Neutrophil (primary cell): ENCODE measurements around the gene NUDT16L1.

ENCODE experiments used
- H3K27ac ChIP-seq: fragments of 200-600 bp; sonication (generic); 2 replicates; pipeline ENCODE4 v1.5.1; 2016; ENCODE audit warnings: mild to moderate bottlenecking, moderate library complexity
- H3K27me3 ChIP-seq: fragments of 200-600 bp; sonication (generic); 2 replicates; pipeline ENCODE4 v1.6.0; 2016; ENCODE audit warnings: mild to moderate bottlenecking
- H3K36me3 ChIP-seq: fragments of 200-600 bp; sonication (generic); 2 replicates; pipeline ENCODE4 v1.5.1; 2017
- H3K4me1 ChIP-seq, 2 experiments: fragments of 200-600 bp in 1 of 2; sonication (generic) in 1 of 2; 1 replicate in 1 of 2; 2 replicates in 1 of 2; pipeline versions ENCODE4 v1.5.1 to v1.6.1; 2013 to 2016; ENCODE audit warnings: low read depth in 1 of 2, low read length in 1 of 2, mild to moderate bottlenecking in 1 of 2, moderate library complexity in 1 of 2; ENCODE audit not compliant: control insufficient read depth in 1 of 2, insufficient read depth in 1 of 2
- H3K4me3 ChIP-seq, 2 experiments: fragments of 200-600 bp in 1 of 2; sonication (generic) in 1 of 2; 1 replicate in 1 of 2; 2 replicates in 1 of 2; pipeline ENCODE4 v1.5.1; 2013 to 2016; ENCODE audit warnings: low read depth in 1 of 2, low read length in 1 of 2, mild to moderate bottlenecking in 1 of 2, moderate library complexity in 1 of 2
- H3K9me3 ChIP-seq: fragments of 200-600 bp; sonication (generic); 2 replicates; pipeline ENCODE4 v1.5.1; 2016
- TF ChIP-seq, protein P1 (sequence below): fragments of 200-600 bp; sonication (generic); IDR thresholded peaks from 2 replicates; pipeline ENCODE4 v1.5.1; 2016; ENCODE audit warnings: antibody characterized with exemption

The NUDT16L1 gene

DNA sequence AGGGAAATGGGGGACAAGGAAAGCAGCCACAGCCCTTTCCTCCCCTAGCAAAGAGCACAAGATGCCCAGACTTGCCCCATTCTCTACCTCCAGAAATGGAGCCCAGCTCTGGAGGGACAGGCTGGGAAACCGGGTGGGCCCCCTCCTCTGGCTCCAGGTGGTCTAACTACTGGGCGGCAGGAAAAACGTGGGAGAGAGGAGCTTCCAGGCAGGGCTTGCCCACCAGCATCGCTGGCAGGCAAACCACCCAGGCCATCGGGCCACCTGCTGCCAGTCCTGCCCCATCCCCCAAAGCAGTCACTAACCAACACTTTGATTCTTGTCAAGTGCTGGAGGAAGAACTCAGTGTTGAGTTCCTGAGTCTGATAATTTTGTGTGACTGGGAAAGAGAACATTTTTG is 25.1 kb downstream of the NUDT16L1 start:
- no peak overlapping the region for H3K27ac ChIP-seq
- TF ChIP-seq, protein P1, sequence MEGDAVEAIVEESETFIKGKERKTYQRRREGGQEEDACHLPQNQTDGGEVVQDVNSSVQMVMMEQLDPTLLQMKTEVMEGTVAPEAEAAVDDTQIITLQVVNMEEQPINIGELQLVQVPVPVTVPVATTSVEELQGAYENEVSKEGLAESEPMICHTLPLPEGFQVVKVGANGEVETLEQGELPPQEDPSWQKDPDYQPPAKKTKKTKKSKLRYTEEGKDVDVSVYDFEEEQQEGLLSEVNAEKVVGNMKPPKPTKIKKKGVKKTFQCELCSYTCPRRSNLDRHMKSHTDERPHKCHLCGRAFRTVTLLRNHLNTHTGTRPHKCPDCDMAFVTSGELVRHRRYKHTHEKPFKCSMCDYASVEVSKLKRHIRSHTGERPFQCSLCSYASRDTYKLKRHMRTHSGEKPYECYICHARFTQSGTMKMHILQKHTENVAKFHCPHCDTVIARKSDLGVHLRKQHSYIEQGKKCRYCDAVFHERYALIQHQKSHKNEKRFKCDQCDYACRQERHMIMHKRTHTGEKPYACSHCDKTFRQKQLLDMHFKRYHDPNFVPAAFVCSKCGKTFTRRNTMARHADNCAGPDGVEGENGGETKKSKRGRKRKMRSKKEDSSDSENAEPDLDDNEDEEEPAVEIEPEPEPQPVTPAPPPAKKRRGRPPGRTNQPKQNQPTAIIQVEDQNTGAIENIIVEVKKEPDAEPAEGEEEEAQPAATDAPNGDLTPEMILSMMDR, result no peak
- H3K27me3 ChIP-seq, result no peaks in the 10 kb centered on the region
- H3K4me1 ChIP-seq, result no peaks in the 10 kb centered on the region
- H3K4me3 ChIP-seq, result no peak overlapping the region
- H3K9me3 ChIP-seq, result no peaks in the 10 kb centered on the region
- peaks cover 7% of the 10 kb centered on the region for H3K36me3 ChIP-seq

DNA sequence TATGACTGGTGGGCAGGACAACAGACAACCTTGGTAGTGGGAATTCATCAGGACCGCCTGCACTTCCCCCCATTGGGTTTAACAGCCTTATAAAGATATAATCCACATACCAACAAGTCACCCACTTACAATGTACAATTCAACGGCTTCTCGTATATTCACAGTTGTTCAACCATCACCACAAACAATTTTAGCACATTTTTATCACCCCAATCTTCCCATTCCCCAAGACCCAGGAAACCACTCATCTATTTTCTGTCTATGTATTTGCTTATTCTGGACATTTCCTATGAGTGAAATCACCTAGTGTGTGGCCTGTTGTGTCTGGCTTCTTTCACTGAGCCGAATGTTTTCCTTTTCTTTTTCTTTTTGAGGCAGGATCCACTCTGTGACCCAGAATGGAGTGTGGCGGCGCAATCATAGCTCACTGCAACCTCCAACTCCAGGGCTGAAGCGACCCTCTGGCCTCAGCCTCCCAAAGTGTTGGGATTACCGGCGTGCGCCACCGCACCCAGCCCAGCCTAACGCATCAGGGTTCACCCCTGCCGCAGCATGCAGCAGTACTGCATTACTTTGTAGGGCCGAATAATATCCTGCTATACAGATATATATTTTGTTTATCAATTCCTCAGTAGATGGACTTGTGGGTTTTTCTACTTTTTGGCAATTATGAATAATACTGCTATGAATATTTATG is 29.9 kb downstream of the NUDT16L1 start:
- H3K36me3 ChIP-seq, result peaks cover 13% of the 10 kb centered on the region
- no peaks in the 10 kb centered on the region for H3K9me3 ChIP-seq
- H3K4me1 ChIP-seq, result no peaks in the 10 kb centered on the region
- no peaks in the 10 kb centered on the region for H3K27me3 ChIP-seq
- no peak overlapping the region for H3K4me3 ChIP-seq
- TF ChIP-seq, protein P1, result no peak
- no peak overlapping the region for H3K27ac ChIP-seq

DNA sequence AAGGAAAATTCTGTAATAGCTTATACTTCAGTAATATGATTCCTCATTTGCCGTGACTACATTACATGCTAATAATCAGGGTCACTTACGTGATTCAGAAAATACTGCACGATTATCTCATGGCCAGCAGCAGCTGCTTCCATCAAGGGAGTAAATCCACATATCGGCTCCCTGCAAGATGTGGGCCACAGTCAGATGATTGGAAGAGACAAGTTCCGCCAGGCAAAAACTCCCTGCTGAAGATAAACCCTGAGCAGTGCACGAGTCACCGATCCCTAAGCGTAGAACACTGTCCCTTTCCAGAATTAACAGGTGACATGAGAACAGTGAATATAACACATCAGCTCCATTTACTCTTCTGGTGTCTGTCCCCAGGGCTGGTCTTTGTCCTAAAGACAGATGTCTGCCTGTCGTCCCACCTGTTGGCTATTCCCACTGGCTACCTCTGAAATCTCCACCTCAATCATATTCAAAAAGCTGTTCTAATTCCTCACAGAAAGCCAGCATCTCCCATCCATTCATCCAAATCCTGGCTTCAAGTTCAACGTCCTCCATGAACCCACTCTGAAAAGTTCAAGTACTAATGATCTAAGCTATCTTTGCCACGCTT is 31.4 kb downstream of the NUDT16L1 start:
- Histone ChIP-seq H3K9me3 (no peaks in the 10 kb centered on the region), H3K27me3 (no peaks in the 10 kb centered on the region), H3K4me1 (no peaks in the 10 kb centered on the region), H3K4me3 (no peak overlapping the region), H3K36me3 (peaks cover 13% of the 10 kb centered on the region), H3K27ac (no peak overlapping the region)
- TF ChIP-seq, protein P1, result no peak

DNA sequence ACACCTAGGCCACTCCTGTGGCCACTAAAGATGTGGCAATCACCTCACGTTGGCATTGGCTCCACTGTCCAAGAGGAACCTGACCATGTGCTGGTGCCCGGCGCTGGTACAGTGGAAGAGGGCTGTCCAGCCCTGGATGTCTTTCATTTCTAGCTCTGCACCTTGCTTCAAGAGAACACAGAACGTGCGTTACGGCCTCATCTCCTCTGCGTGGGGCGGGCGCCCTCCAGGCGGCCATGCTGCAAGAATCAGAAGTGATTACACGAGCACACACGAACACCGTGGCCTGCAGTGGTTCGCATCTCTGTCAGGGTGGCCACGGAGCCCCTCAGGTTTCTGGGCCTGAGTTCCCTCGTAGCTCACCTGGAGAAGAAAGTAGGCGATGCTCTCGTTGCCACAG is 33.3 kb downstream of the NUDT16L1 start:
- H3K27ac ChIP-seq, result no peak overlapping the region
- H3K9me3 ChIP-seq, result no peaks in the 10 kb centered on the region
- no peaks in the 10 kb centered on the region for H3K27me3 ChIP-seq
- peaks cover 13% of the 10 kb centered on the region for H3K36me3 ChIP-seq
- H3K4me3 ChIP-seq, result no peak overlapping the region
- TF ChIP-seq, protein P1, result no peak
- no peaks in the 10 kb centered on the region for H3K4me1 ChIP-seq

DNA sequence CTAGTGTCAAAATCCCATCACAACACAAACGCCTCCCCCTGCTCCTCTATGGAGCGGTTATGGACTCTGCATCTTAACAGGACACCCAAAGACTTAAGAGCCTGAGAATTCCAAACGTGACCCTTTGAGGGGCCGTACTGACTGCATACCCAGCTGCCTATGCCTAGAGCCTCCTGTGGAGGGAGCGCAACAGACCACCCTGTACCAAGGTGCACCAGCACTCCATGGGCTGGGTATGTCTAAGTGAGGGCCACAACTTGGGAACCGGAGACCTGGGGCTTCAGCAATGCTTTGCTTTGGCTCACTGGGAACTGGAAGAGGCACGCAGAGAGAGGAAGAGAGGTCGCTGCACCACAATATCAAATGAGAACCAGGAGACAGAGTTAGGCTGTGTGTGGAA is 35.3 kb downstream of the NUDT16L1 start:
- no peak overlapping the region for H3K4me3 ChIP-seq
- TF ChIP-seq, protein P1, result no peak
- no peaks in the 10 kb centered on the region for H3K27me3 ChIP-seq
- peaks cover 5% of the 10 kb centered on the region in 2 experiments for H3K4me1 ChIP-seq
- H3K36me3 ChIP-seq, result peaks cover 13% of the 10 kb centered on the region
- H3K9me3 ChIP-seq, result no peaks in the 10 kb centered on the region
- no peak overlapping the region for H3K27ac ChIP-seq
